ENCODE results near the gene RCC1. TPM values are rescaled to one million over a fixed set of nuclear protein-coding genes. Genes with fewer than 3 reads are reported as not detected.
"Not testable (repeated sequence)": the region's sequence is repeated elsewhere in the genome, so short reads cannot be mapped to it uniquely, and the experiment has no call there.

Gene RCC1
- polyA plus RNA-seq, 1 of the 3 experiments (the other 2 are of a cell fraction), result 61.0 TPM

- H3K9me2 ChIP-seq; POLR2A ChIA-PET; H3K9me3 ChIP-seq; DNase-seq; H3K9ac ChIP-seq; H4K20me1 ChIP-seq (ENCODE audit: insufficient read depth); H3K27ac ChIP-seq (ENCODE audit: low read depth in 2 of 2, low read length in 1 of 2); H3K4me3 ChIP-seq (ENCODE audit: low read depth in 2 of 2, low read length in 1 of 2); H2AFZ ChIP-seq (ENCODE audit: low read depth); CTCF ChIA-PET; H3K4me1 ChIP-seq (ENCODE audit: control insufficient read depth in 1 of 2, insufficient read depth in 2 of 2, low read depth in 1 of 2, low read length in 1 of 2); H3K79me2 ChIP-seq (ENCODE audit: insufficient read depth); H3F3A ChIP-seq (replicated peaks; ENCODE audit: insufficient read depth); H3K27me3 ChIP-seq (ENCODE audit: insufficient read depth); H3K4me2 ChIP-seq: not testable (repeated sequence)
- 91% methylated on average over 13 of the region's 13 CpGs for WGBS (ENCODE audit: low lambda C conversion rate)
- H3K36me3 ChIP-seq (replicated peaks in 1 of 2; ENCODE audit: control insufficient read depth in 1 of 2, insufficient read depth in 2 of 2, low read length in 1 of 2), result peaks cover 22 to 43% of the 10 kb centered on the region in 2 experiments
These were observed 26.3 kb upstream of the RCC1 start for GRCh38 chr1:28479497-28479896.

DNA sequence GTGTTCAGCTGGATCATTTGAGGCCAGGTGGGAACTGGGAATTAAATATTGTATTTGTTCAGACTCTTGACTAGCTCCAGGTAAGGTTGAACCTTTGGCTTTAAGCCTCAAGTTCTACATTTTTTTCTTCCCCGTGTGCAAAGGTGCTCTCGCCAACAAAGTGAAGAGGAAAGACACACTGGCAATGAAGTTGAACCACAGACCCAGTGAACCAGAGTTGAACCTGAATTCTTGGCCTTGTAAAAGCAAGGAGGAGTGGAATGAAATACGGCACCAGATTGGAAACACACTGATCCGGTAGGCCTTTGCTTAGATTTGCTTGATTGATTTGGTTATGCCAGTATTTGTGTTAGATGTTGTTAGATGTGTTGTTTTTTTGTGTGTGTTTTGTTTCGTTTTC lies 25.5 kb upstream of the RCC1 start:
- CTCF ChIA-PET, result no interaction called here
- 98% methylated on average over 5 of the region's 5 CpGs for WGBS (ENCODE audit: low lambda C conversion rate)

DNA sequence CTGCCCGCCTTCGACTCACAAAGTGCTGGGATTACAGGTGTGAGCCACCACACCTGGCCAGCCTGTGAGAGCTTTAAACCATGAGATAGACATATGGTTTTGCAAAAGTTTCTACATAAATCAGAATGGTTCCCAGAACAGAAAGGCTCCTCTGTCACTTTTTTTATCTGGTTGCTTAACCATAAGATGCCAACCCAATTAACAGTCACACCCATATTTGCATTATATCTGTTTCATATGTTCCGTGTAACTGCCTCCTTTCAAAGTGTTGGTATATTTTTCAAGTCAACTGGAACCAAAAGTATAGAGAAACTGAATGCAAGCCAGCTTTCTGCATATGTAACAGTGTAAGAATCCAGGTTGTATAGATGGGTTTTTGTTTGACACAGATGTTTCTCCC lies 23.7 kb upstream of the RCC1 start:
- H3K4me1 ChIP-seq (ENCODE audit: control insufficient read depth in 1 of 2, insufficient read depth in 2 of 2, low read depth in 1 of 2, low read length in 1 of 2), result no peaks in the 10 kb centered on the region
- no peak overlapping the region for H3K27ac ChIP-seq (ENCODE audit: low read depth in 2 of 2, low read length in 1 of 2)
- H3K4me3 ChIP-seq (ENCODE audit: low read depth in 2 of 2, low read length in 1 of 2), result no peak overlapping the region
- no peaks in the 10 kb centered on the region for H3K27me3 ChIP-seq (ENCODE audit: insufficient read depth)
- no peak for DNase-seq
- H3K36me3 ChIP-seq (replicated peaks in 1 of 2; ENCODE audit: control insufficient read depth in 1 of 2, insufficient read depth in 2 of 2, low read length in 1 of 2), result peaks cover 16 to 47% of the 10 kb centered on the region in 2 experiments
- no peaks in the 10 kb centered on the region for H3K79me2 ChIP-seq (ENCODE audit: insufficient read depth)
- ChIA-PET POLR2A (no interaction called here), CTCF (no interaction called here)
- no peaks in the 10 kb centered on the region for H4K20me1 ChIP-seq (ENCODE audit: insufficient read depth)
- no peaks in the 10 kb centered on the region for H3K9me3 ChIP-seq
- 81% methylated on average over 3 of the region's 3 CpGs for WGBS (ENCODE audit: low lambda C conversion rate)
- H2AFZ ChIP-seq (ENCODE audit: low read depth), result no peak overlapping the region
- H3K9ac ChIP-seq, result no peak overlapping the region
- no peaks in the 10 kb centered on the region for H3K9me2 ChIP-seq
- no peaks in the 10 kb centered on the region for H3F3A ChIP-seq (replicated peaks; ENCODE audit: insufficient read depth)
- no peak overlapping the region for H3K4me2 ChIP-seq
- TF ChIP-seq TEAD4 (IDR thresholded peaks at IDR 0.05; ENCODE audit: borderline replicate concordance, insufficient read depth) (no peak), YY1 (IDR thresholded peaks at IDR 0.05; ENCODE audit: low read depth) (no peak), RAD21 (IDR thresholded peaks at IDR 0.05; ENCODE audit: low read length) (no peak), ZBTB33 (IDR thresholded peaks at IDR 0.05; ENCODE audit: borderline replicate concordance, low read depth) (no peak), FOXM1 (IDR thresholded peaks at IDR 0.05; ENCODE audit: low read depth) (no peak), TAF1 (IDR thresholded peaks at IDR 0.05; ENCODE audit: borderline replicate concordance, low read depth, low read length) (no peak), EZH2phosphoT487 (IDR thresholded peaks at IDR 0.05; ENCODE audit: borderline replicate concordance, low read depth) (no peak), ELF1 (IDR thresholded peaks at IDR 0.05) (no peak), RFX5 (IDR thresholded peaks at IDR 0.05; ENCODE audit: low read length) (no peak)
- TF ChIP-seq, protein P1, sequence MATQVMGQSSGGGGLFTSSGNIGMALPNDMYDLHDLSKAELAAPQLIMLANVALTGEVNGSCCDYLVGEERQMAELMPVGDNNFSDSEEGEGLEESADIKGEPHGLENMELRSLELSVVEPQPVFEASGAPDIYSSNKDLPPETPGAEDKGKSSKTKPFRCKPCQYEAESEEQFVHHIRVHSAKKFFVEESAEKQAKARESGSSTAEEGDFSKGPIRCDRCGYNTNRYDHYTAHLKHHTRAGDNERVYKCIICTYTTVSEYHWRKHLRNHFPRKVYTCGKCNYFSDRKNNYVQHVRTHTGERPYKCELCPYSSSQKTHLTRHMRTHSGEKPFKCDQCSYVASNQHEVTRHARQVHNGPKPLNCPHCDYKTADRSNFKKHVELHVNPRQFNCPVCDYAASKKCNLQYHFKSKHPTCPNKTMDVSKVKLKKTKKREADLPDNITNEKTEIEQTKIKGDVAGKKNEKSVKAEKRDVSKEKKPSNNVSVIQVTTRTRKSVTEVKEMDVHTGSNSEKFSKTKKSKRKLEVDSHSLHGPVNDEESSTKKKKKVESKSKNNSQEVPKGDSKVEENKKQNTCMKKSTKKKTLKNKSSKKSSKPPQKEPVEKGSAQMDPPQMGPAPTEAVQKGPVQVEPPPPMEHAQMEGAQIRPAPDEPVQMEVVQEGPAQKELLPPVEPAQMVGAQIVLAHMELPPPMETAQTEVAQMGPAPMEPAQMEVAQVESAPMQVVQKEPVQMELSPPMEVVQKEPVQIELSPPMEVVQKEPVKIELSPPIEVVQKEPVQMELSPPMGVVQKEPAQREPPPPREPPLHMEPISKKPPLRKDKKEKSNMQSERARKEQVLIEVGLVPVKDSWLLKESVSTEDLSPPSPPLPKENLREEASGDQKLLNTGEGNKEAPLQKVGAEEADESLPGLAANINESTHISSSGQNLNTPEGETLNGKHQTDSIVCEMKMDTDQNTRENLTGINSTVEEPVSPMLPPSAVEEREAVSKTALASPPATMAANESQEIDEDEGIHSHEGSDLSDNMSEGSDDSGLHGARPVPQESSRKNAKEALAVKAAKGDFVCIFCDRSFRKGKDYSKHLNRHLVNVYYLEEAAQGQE (IDR thresholded peaks at IDR 0.05; ENCODE audit: low read depth, low read length), result no peak
- TF ChIP-seq, protein P2, sequence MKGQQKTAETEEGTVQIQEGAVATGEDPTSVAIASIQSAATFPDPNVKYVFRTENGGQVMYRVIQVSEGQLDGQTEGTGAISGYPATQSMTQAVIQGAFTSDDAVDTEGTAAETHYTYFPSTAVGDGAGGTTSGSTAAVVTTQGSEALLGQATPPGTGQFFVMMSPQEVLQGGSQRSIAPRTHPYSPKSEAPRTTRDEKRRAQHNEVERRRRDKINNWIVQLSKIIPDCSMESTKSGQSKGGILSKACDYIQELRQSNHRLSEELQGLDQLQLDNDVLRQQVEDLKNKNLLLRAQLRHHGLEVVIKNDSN (IDR thresholded peaks at IDR 0.05; ENCODE audit: borderline replicate concordance, low read depth), result no peak
- TF ChIP-seq, protein P3, sequence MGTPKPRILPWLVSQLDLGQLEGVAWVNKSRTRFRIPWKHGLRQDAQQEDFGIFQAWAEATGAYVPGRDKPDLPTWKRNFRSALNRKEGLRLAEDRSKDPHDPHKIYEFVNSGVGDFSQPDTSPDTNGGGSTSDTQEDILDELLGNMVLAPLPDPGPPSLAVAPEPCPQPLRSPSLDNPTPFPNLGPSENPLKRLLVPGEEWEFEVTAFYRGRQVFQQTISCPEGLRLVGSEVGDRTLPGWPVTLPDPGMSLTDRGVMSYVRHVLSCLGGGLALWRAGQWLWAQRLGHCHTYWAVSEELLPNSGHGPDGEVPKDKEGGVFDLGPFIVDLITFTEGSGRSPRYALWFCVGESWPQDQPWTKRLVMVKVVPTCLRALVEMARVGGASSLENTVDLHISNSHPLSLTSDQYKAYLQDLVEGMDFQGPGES (IDR thresholded peaks at IDR 0.05; ENCODE audit: low read depth, low read length), result no peak

More for the DNA sequence above, 25.5 kb upstream of the RCC1 start:
- no peak overlapping the region for H2AFZ ChIP-seq (ENCODE audit: low read depth)
- POLR2A ChIA-PET, result no interaction called here
- no peak overlapping the region for H3K9ac ChIP-seq
- H3K4me2 ChIP-seq, result no peak overlapping the region
- no peaks in the 10 kb centered on the region for H4K20me1 ChIP-seq (ENCODE audit: insufficient read depth)
- H3K4me1 ChIP-seq (ENCODE audit: control insufficient read depth in 1 of 2, insufficient read depth in 2 of 2, low read depth in 1 of 2, low read length in 1 of 2), result no peaks in the 10 kb centered on the region
- H3K27ac ChIP-seq (ENCODE audit: low read depth in 2 of 2, low read length in 1 of 2), result no peak overlapping the region
- no peaks in the 10 kb centered on the region for H3F3A ChIP-seq (replicated peaks; ENCODE audit: insufficient read depth)
- H3K79me2 ChIP-seq (ENCODE audit: insufficient read depth), result no peaks in the 10 kb centered on the region
- H3K4me3 ChIP-seq (ENCODE audit: low read depth in 2 of 2, low read length in 1 of 2), result no peak overlapping the region
- TF ChIP-seq MEF2A (IDR thresholded peaks at IDR 0.05; ENCODE audit: borderline replicate concordance, low read depth), result no peak
- no peak for TF ChIP-seq TCF12 (IDR thresholded peaks at IDR 0.05)
- TF ChIP-seq CHD2 (IDR thresholded peaks at IDR 0.05; ENCODE audit: low read length, partially characterized antibody), result no peak
- TF ChIP-seq EP300 (IDR thresholded peaks at IDR 0.05; ENCODE audit: borderline replicate concordance in 1 of 2, low read depth in 1 of 2, low read length in 1 of 2), result no peak
- TF ChIP-seq MXI1 (IDR thresholded peaks at IDR 0.05; ENCODE audit: low read depth, low read length), result no peak
- no peak for TF ChIP-seq SMC3 (IDR thresholded peaks at IDR 0.05; ENCODE audit: low read depth, low read length)
- TF ChIP-seq RXRA (IDR thresholded peaks at IDR 0.05; ENCODE audit: borderline replicate concordance, low read depth), result no peak
- no peaks in the 10 kb centered on the region for H3K9me3 ChIP-seq
- no peaks in the 10 kb centered on the region for H3K9me2 ChIP-seq
- H3K27me3 ChIP-seq (ENCODE audit: insufficient read depth), result no peaks in the 10 kb centered on the region
- peaks cover 22 to 42% of the 10 kb centered on the region in 2 experiments for H3K36me3 ChIP-seq (replicated peaks in 1 of 2; ENCODE audit: control insufficient read depth in 1 of 2, insufficient read depth in 2 of 2, low read length in 1 of 2)
- DNase-seq, result no peak

Data from SK-N-SH (cell line).